PC-9 (cell line): ENCODE results near the gene BTBD18. TPM values are rescaled to one million over a fixed set of nuclear protein-coding genes. Genes with fewer than 3 reads are reported as not detected.
"Not testable (repeated sequence)": the region's sequence is repeated elsewhere in the genome, so short reads cannot be mapped to it uniquely, and the experiment has no call there.

ENCODE experiments used
- BruUV-seq: library from RNA; stranded (reverse); fragments of 400-500 nt; replicated peaks from 2 replicates; lab custom pipeline; 2021; lab: Mats Ljungman, UMichigan
- CTCF ChIA-PET: fragments of 300-600 bp; sonication (Branson Sonifier 250); formaldehyde crosslinking; loops from one replicate; lab custom pipeline; 2022; ENCODE audit warnings: antibody characterized with exemption; lab: Charles Lee
- POLR2A ChIA-PET: fragments of 300-600 bp; sonication (Branson Sonifier 250); formaldehyde crosslinking; loops from one replicate; lab custom pipeline; 2022; ENCODE audit warnings: antibody characterized with exemption; ENCODE audit not compliant: unreplicated experiment; lab: Charles Lee
- DNase-seq, 2 experiments: peaks; one replicate each; pipeline versions ENCODE4 v3.0.0 to v3.0.0-alpha.2; 2015 to 2022; ENCODE audit warnings: mixed read lengths in 1 of 2
- H2AFZ ChIP-seq: fragments of 200-600 bp; sonication (generic); 2 replicates; pipeline ENCODE4 v1.8.1; 2017; ENCODE audit warnings: antibody characterized with exemption
- H3F3A ChIP-seq: fragments of 200-600 bp; sonication (generic); 2 replicates; pipeline ENCODE4 v1.8.1; 2017; ENCODE audit warnings: antibody characterized with exemption, mild to moderate bottlenecking, low read depth; ENCODE audit not compliant: insufficient read depth
- H3K27ac ChIP-seq: fragments of 200-600 bp; sonication (generic); 2 replicates; pipeline ENCODE4 v1.6.1; 2016; ENCODE audit warnings: mixed run types
- H3K27me3 ChIP-seq: fragments of 200-600 bp; sonication (generic); 2 replicates; pipeline ENCODE4 v1.6.1; 2016; ENCODE audit warnings: low read depth, mixed run types; ENCODE audit not compliant: insufficient read depth
- H3K36me3 ChIP-seq: fragments of 200-600 bp; sonication (generic); 2 replicates; pipeline ENCODE4 v1.6.1; 2016; ENCODE audit warnings: low read depth, mixed run types
- H3K4me1 ChIP-seq: fragments of 200-600 bp; sonication (generic); replicated peaks from 2 replicates; pipeline ENCODE4 v1.6.1; 2016; ENCODE audit warnings: mixed run types; ENCODE audit not compliant: insufficient read depth
- H3K4me2 ChIP-seq: fragments of 200-600 bp; sonication (generic); 2 replicates; pipeline ENCODE4 v1.6.1; 2017; ENCODE audit warnings: mixed run types
- H3K4me3 ChIP-seq: fragments of 200-600 bp; sonication (generic); 2 replicates; pipeline ENCODE4 v1.6.1; 2016; ENCODE audit warnings: mixed run types
- H3K79me2 ChIP-seq: fragments of 200-600 bp; sonication (generic); 2 replicates; pipeline ENCODE4 v1.6.1; 2017; ENCODE audit warnings: low read depth, mixed run types
- H3K9me2 ChIP-seq: fragments of 200-600 bp; sonication (generic); 2 replicates; pipeline ENCODE4 v1.8.1; 2017; ENCODE audit warnings: mild to moderate bottlenecking; ENCODE audit not compliant: insufficient read depth
- H3K9me3 ChIP-seq: fragments of 200-600 bp; sonication (generic); 2 replicates; pipeline ENCODE4 v1.8.1; 2016; ENCODE audit warnings: low read depth; ENCODE audit not compliant: insufficient read depth
- H4K20me1 ChIP-seq: fragments of 200-600 bp; sonication (generic); 2 replicates; pipeline ENCODE4 v1.8.1; 2017; ENCODE audit not compliant: insufficient read depth
- CTCF ChIP-seq: fragments of 200-600 bp; sonication (generic); conservative IDR thresholded peaks from 2 replicates; pipeline ENCODE4 v1.6.1; 2017; ENCODE audit warnings: mixed run types, antibody characterized with exemption, mild to moderate bottlenecking, moderate library complexity
- EZH2 ChIP-seq: fragments of 200-600 bp; sonication (generic); IDR thresholded peaks from 2 replicates; pipeline ENCODE4 v1.8.0; 2017; ENCODE audit warnings: antibody characterized with exemption, low read depth
- intact Hi-C: fragments of 100-400 bp; cut with micrococcal nuclease; formaldehyde crosslinking; loops from one replicate; pipeline ENCODE4 v1.10.0; 2022; ENCODE audit not compliant: unreplicated experiment
- total RNA-seq: library from RNA; stranded (reverse); gene quantifications from 2 replicates; pipeline ENCODE4 v1.2.3, GENCODE V29; 2021

Gene BTBD18
- total RNA-seq, 1 experiment from 2014 or later = not detected

- Histone ChIP-seq H3K4me1 (peaks cover 9% of the 10 kb centered on the region), H3K79me2 (peaks cover 88% of the 10 kb centered on the region), H3F3A (peaks cover 16% of the 10 kb centered on the region), H4K20me1 (peaks cover 28% of the 10 kb centered on the region), H3K9me3 (no peaks in the 10 kb centered on the region), H3K27ac (peak overlapping the region; percentile 21), H3K4me2 (no peak overlapping the region), H3K36me3 (0 out of 2 replicates have a peak, but pooled peaks cover 18% of the 10 kb centered on the region), H3K4me3 (no peak overlapping the region), H3K9me2 (no peaks in the 10 kb centered on the region), H2AFZ (no peak overlapping the region), H3K27me3 (no peaks in the 10 kb centered on the region)
- TF ChIP-seq EZH2 (no peak), CTCF (no peak)
- BruUV-seq = no TSS peak
- intact Hi-C loops = no loop called here
- DNase-seq = no peak
- ChIA-PET POLR2A (interaction anchor here (0.6 kb wide), 1 partner anchor 15 kb away, joined by 6 read pairs; the partner anchor contains the start of gene MED19), CTCF (no interaction called here)
Observed at GRCh38 chr11:57727185-57727584, 24.4 kb downstream of the BTBD18 start.

- H3K27me3 ChIP-seq, POLR2A ChIA-PET, H3K4me2 ChIP-seq, BruUV-seq, H3K27ac ChIP-seq, H3K4me3 ChIP-seq, H3K9me2 ChIP-seq, H3K36me3 ChIP-seq, CTCF ChIA-PET, H3K9me3 ChIP-seq, intact Hi-C loops, H2AFZ ChIP-seq, DNase-seq: not testable (repeated sequence)
- Histone ChIP-seq H4K20me1 (peaks cover 42% of the 10 kb centered on the region), H3K4me1 (peaks cover 16% of the 10 kb centered on the region), H3F3A (peaks cover 23% of the 10 kb centered on the region), H3K79me2 (peaks cover 73% of the 10 kb centered on the region)
Observed at GRCh38 chr11:57716726-57717125, 34.9 kb downstream of the BTBD18 start.

- BruUV-seq = no TSS peak
- ChIA-PET CTCF (interaction anchor here (0.9 to 1.1 kb wide), 2 partner anchors 38 to 87 kb away, joined by 3 read pairs; partner anchors contain the start of gene BTBD18), POLR2A (no interaction called here)
- peaks cover 25% of the 10 kb centered on the region for H3K4me1 ChIP-seq
- intact Hi-C loops = loop anchor here (2.0 kb wide), 1 partner anchor 183 kb away; the partner anchor contains the start of gene TIMM10
- TF ChIP-seq EZH2 (no peak), CTCF (no peak)
- H3F3A ChIP-seq = peaks cover 23% of the 10 kb centered on the region; the same call in 1 of the 2 replicates
- no peak for DNase-seq
- H3K27me3 ChIP-seq = no peaks in the 10 kb centered on the region
- H3K27ac ChIP-seq = no peak overlapping the region
- no peak overlapping the region for H2AFZ ChIP-seq
- peak overlapping the region; percentile 99 for H3K4me2 ChIP-seq
- no peaks in the 10 kb centered on the region for H3K9me3 ChIP-seq
- H4K20me1 ChIP-seq = peaks cover 23% of the 10 kb centered on the region
- H3K79me2 ChIP-seq = peaks cover 67% of the 10 kb centered on the region
- H3K9me2 ChIP-seq = no peaks in the 10 kb centered on the region
- H3K36me3 ChIP-seq = 0 out of 2 replicates have a peak, but pooled peaks cover 5% of the 10 kb centered on the region
- H3K4me3 ChIP-seq = peak overlapping the region; percentile 97
Observed at GRCh38 chr11:57713835-57714234, 37.8 kb downstream of the BTBD18 start.
